Neural progenitor cell (in vitro differentiated cells): ENCODE measurements around the gene PANK3. TPM values are rescaled to one million over a fixed set of nuclear protein-coding genes. Genes with fewer than 3 reads are reported as not detected.
"Not testable (repeated sequence)": the region's sequence is repeated elsewhere in the genome, so short reads cannot be mapped to it uniquely, and the experiment has no call there.

Experiments
- DNase-seq: peaks from one replicate; pipeline ENCODE4 v3.0.0-alpha.2; 2016; ENCODE audit warnings: low spot score
- H2AFZ ChIP-seq: fragments of 200-600 bp; sonication (generic); replicated peaks from 2 replicates; pipeline ENCODE4 v1.6.1; 2016; ENCODE audit warnings: antibody characterized with exemption
- H3F3A ChIP-seq: fragments of 200-600 bp; sonication (generic); 2 replicates; pipeline ENCODE4 v1.6.1; 2016; ENCODE audit warnings: antibody characterized with exemption, low read depth
- H3K27ac ChIP-seq: fragments of 200-600 bp; sonication (generic); 2 replicates; pipeline ENCODE4 v1.5.1; 2016; ENCODE audit warnings: mild to moderate bottlenecking
- H3K27me3 ChIP-seq: fragments of 200-600 bp; sonication (generic); 2 replicates; pipeline ENCODE4 v1.6.1; 2016; ENCODE audit warnings: mild to moderate bottlenecking, moderate library complexity
- H3K36me3 ChIP-seq: fragments of 200-600 bp; sonication (generic); 2 replicates; pipeline ENCODE4 v1.5.1; 2016
- H3K4me1 ChIP-seq: fragments of 200-600 bp; sonication (generic); 2 replicates; pipeline ENCODE4 v1.6.1; 2016; ENCODE audit warnings: mixed run types
- H3K4me2 ChIP-seq: fragments of 200-600 bp; sonication (generic); 2 replicates; pipeline ENCODE4 v1.6.1; 2016
- H3K4me3 ChIP-seq: fragments of 200-600 bp; sonication (generic); 2 replicates; pipeline ENCODE4 v1.5.1; 2016
- H3K79me2 ChIP-seq: fragments of 200-600 bp; sonication (generic); 2 replicates; pipeline ENCODE4 v1.6.1; 2016; ENCODE audit warnings: low read depth
- H3K9ac ChIP-seq: fragments of 200-600 bp; sonication (generic); 2 replicates; pipeline ENCODE4 v1.6.1; 2016
- H3K9me3 ChIP-seq: fragments of 200-600 bp; sonication (generic); 2 replicates; pipeline ENCODE4 v1.5.1; 2016; ENCODE audit warnings: low read depth
- H4K20me1 ChIP-seq: fragments of 200-600 bp; sonication (generic); 2 replicates; pipeline ENCODE4 v1.6.1; 2016; ENCODE audit warnings: low read depth
- H3K27ac Mint-ChIP-seq: 3 replicates; pipeline ENCODE4 v1.8.0; 2021; ENCODE audit warnings: mixed read lengths
- H3K27me3 Mint-ChIP-seq: 2 replicates; pipeline ENCODE4 v1.8.0; 2022; ENCODE audit warnings: low read depth, mild to moderate bottlenecking, inconsistent platforms, moderate library complexity, mixed read lengths; ENCODE audit not compliant: insufficient read depth
- H3K36me3 Mint-ChIP-seq: 3 replicates; pipeline ENCODE4 v1.8.0; 2021; ENCODE audit warnings: mixed read lengths
- H3K4me1 Mint-ChIP-seq: 3 replicates; pipeline ENCODE4 v1.8.0; 2021; ENCODE audit warnings: mixed read lengths
- H3K4me3 Mint-ChIP-seq: 3 replicates; pipeline ENCODE4 v1.8.0; 2021; ENCODE audit warnings: mild to moderate bottlenecking, moderate library complexity, mixed read lengths
- H3K9me3 Mint-ChIP-seq: 3 replicates; pipeline ENCODE4 v1.8.0; 2020; ENCODE audit warnings: mixed read lengths
- CTCF ChIP-seq: fragments of 200-600 bp; sonication (generic); IDR thresholded peaks from 2 replicates; pipeline ENCODE4 v1.5.1; 2017; ENCODE audit warnings: antibody characterized with exemption, mild to moderate bottlenecking
- EZH2 ChIP-seq: fragments of 200-600 bp; sonication (generic); IDR thresholded peaks from 2 replicates; pipeline ENCODE4 v1.6.1; 2017; ENCODE audit warnings: antibody characterized with exemption, mild to moderate bottlenecking, moderate library complexity
- EZH2phosphoT487 ChIP-seq: fragments of 200-600 bp; sonication (generic); IDR thresholded peaks from 2 replicates; pipeline ENCODE4 v1.6.1; 2017; ENCODE audit warnings: antibody characterized with exemption
- total RNA-seq: library from RNA; depleted of rRNA; stranded (reverse); fragments of >200 nt; gene quantifications from 2 replicates; pipeline ENCODE4 v1.2.3, GENCODE V29; 2015; ENCODE audit warnings: low replicate concordance

The PANK3 gene
- total RNA-seq, 1 donor from 2014 or later, result 117 TPM

- TF ChIP-seq EZH2phosphoT487 (no peak), EZH2 (no peak), CTCF (no peak)
- no peak for DNase-seq
- Histone ChIP-seq H3K4me3 (no peak overlapping the region), H3K36me3 (no peaks in the 10 kb centered on the region), H4K20me1 (peaks cover 2% of the 10 kb centered on the region), H3K4me2 (no peak overlapping the region), H3K27me3 (no peaks in the 10 kb centered on the region), H3K4me1 (peaks cover 14% of the 10 kb centered on the region), H3K9me3 (no peaks in the 10 kb centered on the region), H2AFZ (no peak overlapping the region), H3K79me2 (peaks cover 3% of the 10 kb centered on the region), H3F3A (peaks cover 10% of the 10 kb centered on the region), H3K9ac (no peak overlapping the region), H3K27ac (no peak overlapping the region)
- Mint-ChIP-seq H3K36me3 (peaks cover 2% of the 10 kb centered on the region), H3K27me3 (peaks cover 5% of the 10 kb centered on the region), H3K27ac (no peak overlapping the region), H3K9me3 (no peaks in the 10 kb centered on the region), H3K4me3 (no peak overlapping the region), H3K4me1 (peaks cover 16% of the 10 kb centered on the region)
These were observed 4.7 kb upstream of the PANK3 start for GRCh38 chr5:168583742-168584482.

DNA sequence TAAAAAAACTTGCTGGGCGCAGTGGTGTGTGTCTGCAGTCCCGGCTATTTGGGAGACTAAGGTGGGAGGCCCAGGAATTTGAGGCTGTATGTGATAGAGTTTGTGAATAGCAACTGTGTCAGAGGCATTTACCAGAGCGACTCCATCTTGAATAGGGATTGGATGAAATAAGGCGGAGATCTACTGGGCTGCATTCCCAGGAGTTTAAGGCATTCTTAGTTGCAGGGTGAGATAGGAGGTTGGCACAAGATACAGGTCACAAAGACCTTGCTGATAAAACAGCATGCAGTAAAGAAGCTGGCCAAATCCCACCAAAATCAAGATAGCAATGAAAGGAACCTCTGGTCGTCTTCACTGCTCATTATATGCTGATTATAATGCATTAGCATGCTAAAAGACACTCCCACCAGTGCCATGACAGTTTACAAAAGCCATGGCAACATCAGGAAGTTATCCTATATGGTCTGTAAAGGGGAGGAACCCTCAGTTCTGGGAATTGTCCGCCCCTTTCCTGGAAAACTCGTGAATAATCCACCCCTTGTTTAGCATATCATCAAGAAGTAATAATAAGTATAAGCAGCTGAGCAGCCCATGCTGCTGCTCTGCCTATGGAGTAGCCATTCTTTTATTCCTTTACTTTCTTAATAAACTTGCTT is 1.8 kb upstream of the PANK3 start:
- H3K9me3 ChIP-seq, H3K9ac ChIP-seq, H3K27me3 ChIP-seq, H3K4me3 ChIP-seq, H3K9me3 Mint-ChIP-seq, H3K27me3 Mint-ChIP-seq, H3K27ac ChIP-seq, H2AFZ ChIP-seq, H3K4me3 Mint-ChIP-seq, H3K4me2 ChIP-seq, H3K36me3 ChIP-seq, DNase-seq: not testable (repeated sequence)
- peaks cover 32% of the 10 kb centered on the region for H3K79me2 ChIP-seq
- H3F3A ChIP-seq, result peaks cover 11% of the 10 kb centered on the region
- H3K4me1 Mint-ChIP-seq, result peaks cover 24% of the 10 kb centered on the region
- peaks cover 23% of the 10 kb centered on the region for H3K4me1 ChIP-seq
- H3K27ac Mint-ChIP-seq, result peak overlapping the region; percentile 99
- peaks cover 32% of the 10 kb centered on the region for H4K20me1 ChIP-seq
- H3K36me3 Mint-ChIP-seq, result peaks cover 19% of the 10 kb centered on the region

DNA sequence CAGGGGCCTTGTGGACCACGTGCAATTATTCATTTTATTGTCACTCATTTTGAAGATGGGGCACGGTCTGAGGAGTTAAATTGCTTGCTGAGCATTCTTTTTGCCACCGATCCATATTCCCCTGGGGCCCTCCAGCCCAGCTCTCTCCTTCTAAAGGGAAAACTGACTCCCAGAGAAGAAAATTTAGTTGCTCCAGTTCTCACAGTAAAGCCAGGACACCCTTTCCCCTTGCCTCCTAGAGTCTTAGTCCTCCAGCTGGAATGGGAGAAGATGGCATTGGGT is 1.0 kb upstream of the PANK3 start:
- Histone ChIP-seq H3K27ac (peak overlapping the region; percentile 91), H3K27me3 (no peaks in the 10 kb centered on the region), H3K9ac (no peak overlapping the region), H4K20me1 (peaks cover 40% of the 10 kb centered on the region), H3K4me3 (peak overlapping the region; percentile 46), H3K4me1 (peaks cover 23% of the 10 kb centered on the region), H3K36me3 (no peaks in the 10 kb centered on the region), H3K79me2 (peaks cover 40% of the 10 kb centered on the region), H3K9me3 (no peaks in the 10 kb centered on the region), H3F3A (peaks cover 11% of the 10 kb centered on the region), H2AFZ (peak overlapping the region; percentile 51), H3K4me2 (peak overlapping the region; percentile 78)
- peaks cover 5% of the 10 kb centered on the region for H3K27me3 Mint-ChIP-seq
- H3K27ac Mint-ChIP-seq, result peak overlapping the region; percentile 99
- peaks cover 27% of the 10 kb centered on the region for H3K36me3 Mint-ChIP-seq
- TF ChIP-seq EZH2 (no peak), EZH2phosphoT487 (no peak), CTCF (no peak)
- H3K9me3 Mint-ChIP-seq, result peaks cover 16% of the 10 kb centered on the region
- H3K4me3 Mint-ChIP-seq, result peak overlapping the region; percentile 86
- peaks cover 26% of the 10 kb centered on the region for H3K4me1 Mint-ChIP-seq
- no peak for DNase-seq
